Activated naive CD4-positive, alpha-beta T cell treated with anti-CD3 and anti-CD28 coated beads, Interleukin-2, amount 10 ng/mL, durations not matched to agents 7 days and 5 days (primary cell): ENCODE measurements around the gene PRSS38.
"Not testable (repeated sequence)": the region's sequence is repeated elsewhere in the genome, so short reads cannot be mapped to it uniquely, and the experiment has no call there.

Experiments
- CTCF ChIA-PET: fragments of 350-600 bp; sonication (Branson Sonifier 250); formaldehyde crosslinking; loops from one replicate; lab custom pipeline; 2021; ENCODE audit warnings: antibody characterized with exemption; lab: Charles Lee
- DNase-seq: peaks from one replicate; pipeline ENCODE4 v3.0.0-alpha.2; 2020
- H3K27ac Mint-ChIP-seq: one replicate; pipeline ENCODE4 v1.8.0; 2021; ENCODE audit warnings: mild to moderate bottlenecking, moderate library complexity, mixed read lengths
- H3K27me3 Mint-ChIP-seq: one replicate; pipeline ENCODE4 v1.8.0; 2021; ENCODE audit warnings: mild to moderate bottlenecking, mixed read lengths
- H3K36me3 Mint-ChIP-seq: one replicate; pipeline ENCODE4 v1.8.0; 2021; ENCODE audit warnings: mixed read lengths
- H3K4me1 Mint-ChIP-seq: one replicate; pipeline ENCODE4 v1.8.0; 2021; ENCODE audit warnings: mixed read lengths
- H3K4me3 Mint-ChIP-seq: one replicate; pipeline ENCODE4 v1.8.0; 2021; ENCODE audit warnings: mild to moderate bottlenecking, moderate library complexity, mixed read lengths
- H3K9me3 Mint-ChIP-seq: one replicate; pipeline ENCODE4 v1.8.0; 2021; ENCODE audit warnings: mixed read lengths

The PRSS38 gene

GRCh38 chr1:227855687-227856086 lies 40.2 kb downstream of the PRSS38 start:
- peaks cover 19% of the 10 kb centered on the region for H3K27me3 Mint-ChIP-seq
- peaks cover 3% of the 10 kb centered on the region for H3K9me3 Mint-ChIP-seq
- H3K4me1 Mint-ChIP-seq = no peaks in the 10 kb centered on the region
- H3K36me3 Mint-ChIP-seq = no peaks in the 10 kb centered on the region
- no peak for DNase-seq
- no peak overlapping the region for H3K4me3 Mint-ChIP-seq
- CTCF ChIA-PET = no interaction called here
- no peak overlapping the region for H3K27ac Mint-ChIP-seq

GRCh38 chr1:227856147-227856858 lies 40.8 kb downstream of the PRSS38 start:
- peaks cover 19% of the 10 kb centered on the region for H3K27me3 Mint-ChIP-seq
- no peaks in the 10 kb centered on the region for H3K36me3 Mint-ChIP-seq
- peaks cover 3% of the 10 kb centered on the region for H3K9me3 Mint-ChIP-seq
- CTCF ChIA-PET = no interaction called here
- no peak overlapping the region for H3K4me3 Mint-ChIP-seq
- no peak for DNase-seq
- H3K4me1 Mint-ChIP-seq = no peaks in the 10 kb centered on the region
- H3K27ac Mint-ChIP-seq = no peak overlapping the region

GRCh38 chr1:227864882-227865281 lies 49.4 kb downstream of the PRSS38 start:
- no peak overlapping the region for H3K27ac Mint-ChIP-seq
- DNase-seq = no peak
- peaks cover 9% of the 10 kb centered on the region for H3K4me1 Mint-ChIP-seq
- peaks cover 16% of the 10 kb centered on the region for H3K9me3 Mint-ChIP-seq
- CTCF ChIA-PET = no interaction called here
- H3K27me3 Mint-ChIP-seq = peaks cover 13% of the 10 kb centered on the region
- no peak overlapping the region for H3K4me3 Mint-ChIP-seq
- H3K36me3 Mint-ChIP-seq = peaks cover 4% of the 10 kb centered on the region

- peaks cover 28% of the 10 kb centered on the region for H3K27me3 Mint-ChIP-seq
- peaks cover 37% of the 10 kb centered on the region for H3K4me1 Mint-ChIP-seq
- no peak for DNase-seq
- H3K36me3 Mint-ChIP-seq = peaks cover 24% of the 10 kb centered on the region
- CTCF ChIA-PET = no interaction called here
- peak overlapping the region; percentile 66 for H3K27ac Mint-ChIP-seq
- H3K9me3 Mint-ChIP-seq = peaks cover 33% of the 10 kb centered on the region
- H3K4me3 Mint-ChIP-seq = no peak overlapping the region
Measured at GRCh38 chr1:227869279-227869842, 53.9 kb downstream of the PRSS38 start.

- Mint-ChIP-seq H3K36me3 (peaks cover 20% of the 10 kb centered on the region), H3K4me1 (peaks cover 37% of the 10 kb centered on the region), H3K4me3 (peak overlapping the region; percentile 4), H3K27me3 (peaks cover 30% of the 10 kb centered on the region), H3K27ac (peak overlapping the region; percentile 59), H3K9me3 (peaks cover 28% of the 10 kb centered on the region)
- CTCF ChIA-PET = no interaction called here
- DNase-seq = peak; percentile 60
Measured at GRCh38 chr1:227869851-227870305, 54.4 kb downstream of the PRSS38 start.

- Mint-ChIP-seq H3K4me3 (no peak overlapping the region), H3K36me3 (peaks cover 20% of the 10 kb centered on the region), H3K9me3 (peaks cover 24% of the 10 kb centered on the region), H3K4me1 (peaks cover 37% of the 10 kb centered on the region), H3K27ac (peak overlapping the region; percentile 59), H3K27me3 (peaks cover 35% of the 10 kb centered on the region)
- DNase-seq = no peak
- CTCF ChIA-PET = interaction anchor here (0.6 kb wide), 1 partner anchor 85 kb away, joined by 3 read pairs; no protein-coding TSS in a partner anchor
Measured at GRCh38 chr1:227870366-227870765, 54.9 kb downstream of the PRSS38 start.

GRCh38 chr1:227871892-227872291 lies 56.4 kb downstream of the PRSS38 start:
- H3K4me3 Mint-ChIP-seq, CTCF ChIA-PET, DNase-seq, H3K27ac Mint-ChIP-seq: not testable (repeated sequence)
- H3K9me3 Mint-ChIP-seq = peaks cover 24% of the 10 kb centered on the region
- peaks cover 22% of the 10 kb centered on the region for H3K36me3 Mint-ChIP-seq
- H3K4me1 Mint-ChIP-seq = peaks cover 37% of the 10 kb centered on the region
- peaks cover 39% of the 10 kb centered on the region for H3K27me3 Mint-ChIP-seq

GRCh38 chr1:227877810-227878209 lies 62.3 kb downstream of the PRSS38 start:
- H3K4me3 Mint-ChIP-seq, CTCF ChIA-PET, H3K36me3 Mint-ChIP-seq, H3K9me3 Mint-ChIP-seq, DNase-seq, H3K4me1 Mint-ChIP-seq: not testable (repeated sequence)
- peaks cover 54% of the 10 kb centered on the region for H3K27me3 Mint-ChIP-seq
- H3K27ac Mint-ChIP-seq = peak overlapping the region; percentile 3

GRCh38 chr1:227880342-227880924 lies 65.0 kb downstream of the PRSS38 start:
- Mint-ChIP-seq H3K27me3 (peaks cover 45% of the 10 kb centered on the region), H3K9me3 (no peaks in the 10 kb centered on the region)
- CTCF ChIA-PET = no interaction called here

GRCh38 chr1:227883073-227883520 lies 67.6 kb downstream of the PRSS38 start:
- CTCF ChIA-PET = no interaction called here
- no peaks in the 10 kb centered on the region for H3K36me3 Mint-ChIP-seq

More at GRCh38 chr1:227880342-227880924, 65.0 kb downstream of the PRSS38 start:
- peaks cover 2% of the 10 kb centered on the region for H3K36me3 Mint-ChIP-seq
- H3K4me3 Mint-ChIP-seq = no peak overlapping the region
- peaks cover 14% of the 10 kb centered on the region for H3K4me1 Mint-ChIP-seq
- DNase-seq = peak; percentile 14
- H3K27ac Mint-ChIP-seq = no peak overlapping the region

GRCh38 chr1:227883641-227884301 lies 68.3 kb downstream of the PRSS38 start:
- no peak overlapping the region for H3K27ac Mint-ChIP-seq
- H3K9me3 Mint-ChIP-seq = no peaks in the 10 kb centered on the region
- H3K36me3 Mint-ChIP-seq = no peaks in the 10 kb centered on the region
- CTCF ChIA-PET = no interaction called here
- H3K4me3 Mint-ChIP-seq = no peak overlapping the region
- peaks cover 35% of the 10 kb centered on the region for H3K27me3 Mint-ChIP-seq
- peak; percentile 16 for DNase-seq
- H3K4me1 Mint-ChIP-seq = peaks cover 32% of the 10 kb centered on the region

More at GRCh38 chr1:227883073-227883520, 67.6 kb downstream of the PRSS38 start:
- peaks cover 35% of the 10 kb centered on the region for H3K27me3 Mint-ChIP-seq
- DNase-seq = no peak
- no peak overlapping the region for H3K4me3 Mint-ChIP-seq
- H3K27ac Mint-ChIP-seq = no peak overlapping the region
- H3K4me1 Mint-ChIP-seq = peaks cover 28% of the 10 kb centered on the region
- no peaks in the 10 kb centered on the region for H3K9me3 Mint-ChIP-seq

GRCh38 chr1:227884370-227885134 lies 69.1 kb downstream of the PRSS38 start:
- H3K36me3 Mint-ChIP-seq = no peaks in the 10 kb centered on the region
- CTCF ChIA-PET = no interaction called here
- peaks cover 27% of the 10 kb centered on the region for H3K27me3 Mint-ChIP-seq
- H3K4me3 Mint-ChIP-seq = no peak overlapping the region
- peaks cover 32% of the 10 kb centered on the region for H3K4me1 Mint-ChIP-seq
- peak; percentile 20 for DNase-seq
- peak overlapping the region; percentile 92 for H3K27ac Mint-ChIP-seq
- H3K9me3 Mint-ChIP-seq = no peaks in the 10 kb centered on the region

- H3K4me3 Mint-ChIP-seq = peak overlapping the region; percentile 53
- CTCF ChIA-PET = no interaction called here
- H3K27me3 Mint-ChIP-seq = peaks cover 21% of the 10 kb centered on the region
- peak overlapping the region; percentile 92 for H3K27ac Mint-ChIP-seq
- peaks cover 36% of the 10 kb centered on the region for H3K4me1 Mint-ChIP-seq
- peak; percentile 73 for DNase-seq
- no peaks in the 10 kb centered on the region for H3K9me3 Mint-ChIP-seq
- no peaks in the 10 kb centered on the region for H3K36me3 Mint-ChIP-seq
Measured at GRCh38 chr1:227885135-227885647, 69.7 kb downstream of the PRSS38 start.
